K562 (cell line): Measurements from ENCODE around the gene CCDC15. TPM values are rescaled to one million over a fixed set of nuclear protein-coding genes. Genes with fewer than 3 reads are reported as not detected.

ENCODE experiments used
- ATAC-seq: fragments of 200-7000 bp; cut with Tn5 transposase; 3 replicates; pipeline ENCODE4 v1.9.1; 2020; ENCODE audit warnings: moderate library complexity
- BruUV-seq: library from RNA; stranded (reverse); fragments of 400-500 nt; replicated peaks from 2 replicates; lab custom pipeline; 2021; lab: Mats Ljungman, UMichigan
- CTCF ChIA-PET: fragments of 300-600 bp; formaldehyde crosslinking; extraction: SDS; loops from one replicate; lab custom pipeline; 2021; ENCODE audit warnings: low intra/inter-chr PET ratio; lab: Yijun Ruan, JAX
- POLR2A ChIA-PET: fragments of 300-600, 350-650 bp; sonication (Branson Sonifier 250); formaldehyde crosslinking; extraction: SDS; loops from one replicate; lab custom pipeline; 2021; ENCODE audit warnings: antibody characterized with exemption, inconsistent platforms; lab: Yijun Ruan, JAX
- DNase-seq, 4 experiments: peaks; one replicate each; pipeline versions ENCODE4 v3.0.0 to v3.0.0-alpha.2; 2011 to 2018; ENCODE audit warnings: low spot score in 3 of 4, mixed read lengths in 3 of 4; ENCODE audit errors: extremely low read depth in 1 of 4
- FAIRE-seq: peaks from 2 replicates; lab custom pipeline; 2011; peaks lifted over from hg19 to GRCh38; lab: Jason Lieb, UNC
- H2AFZ ChIP-seq: 2 replicates; pipeline ENCODE4 v1.6.0; 2011; ENCODE audit warnings: low read depth, low read length, control low read depth, inconsistent platforms
- H3K27ac ChIP-seq: fragments of 200-600 bp; 3 replicates; pipeline ENCODE4 v1.8.0; 2011; ENCODE audit warnings: low read depth, mild to moderate bottlenecking, control low read depth, inconsistent platforms, low read length, moderate library complexity, mixed read lengths; ENCODE audit errors: extremely low read depth
- H3K27me3 ChIP-seq, 2 experiments: fragments of 300-600 bp in 1 of 2; 2 replicates in 1 of 2; 3 replicates in 1 of 2; pipeline versions ENCODE4 v1.6.0 to v1.8.0; 2011; ENCODE audit warnings: inconsistent platforms in 2 of 2, low read length in 2 of 2, mild to moderate bottlenecking in 1 of 2, mixed read lengths in 1 of 2, moderate library complexity in 1 of 2; ENCODE audit not compliant: control insufficient read depth in 2 of 2, insufficient read depth in 2 of 2
- H3K36me3 ChIP-seq: fragments of 300-600 bp; 3 replicates; pipeline ENCODE4 v1.8.0; 2011; ENCODE audit warnings: mild to moderate bottlenecking, low read length, inconsistent platforms; ENCODE audit not compliant: control insufficient read depth, insufficient read depth
- H3K4me1 ChIP-seq, 2 experiments: fragments of 200-600 bp in 1 of 2; replicated peaks in 1 of 2; 2 replicates in 1 of 2; 3 replicates in 1 of 2; pipeline versions ENCODE4 v1.5.1 to v1.8.0; 2011; ENCODE audit warnings: inconsistent platforms in 2 of 2, low read length in 2 of 2, mild to moderate bottlenecking in 1 of 2, mixed read lengths in 1 of 2, moderate library complexity in 1 of 2; ENCODE audit not compliant: control insufficient read depth in 2 of 2, insufficient read depth in 2 of 2
- H3K4me2 ChIP-seq: 2 replicates; pipeline ENCODE4 v1.6.1; 2011; ENCODE audit warnings: low read length, control low read depth, inconsistent platforms, mixed read lengths; ENCODE audit not compliant: insufficient read depth
- H3K4me3 ChIP-seq: fragments of 200-600 bp; sonication (generic), shearing (Covaris generic); 2 replicates; pipeline ENCODE4 v1.5.1; 2016; ENCODE audit warnings: control low read depth, inconsistent platforms
- H3K79me2 ChIP-seq: fragments of 200-600 bp; 3 replicates; pipeline ENCODE4 v1.8.0; 2011; ENCODE audit warnings: low read length, inconsistent platforms; ENCODE audit not compliant: control insufficient read depth, insufficient read depth
- H3K9ac ChIP-seq, 2 experiments: 2 replicates each; pipeline versions ENCODE4 v1.6.0 to v1.6.1; 2011; ENCODE audit warnings: low read depth in 2 of 2, low read length in 2 of 2, control low read depth in 1 of 2, inconsistent platforms in 1 of 2, mild to moderate bottlenecking in 1 of 2, mixed read lengths in 1 of 2; ENCODE audit not compliant: insufficient read depth in 1 of 2
- H3K9me1 ChIP-seq: one replicate; pipeline ENCODE4 v1.6.0; 2011; ENCODE audit warnings: inconsistent platforms, mild to moderate bottlenecking, low read length, moderate library complexity; ENCODE audit not compliant: control insufficient read depth, insufficient read depth
- H3K9me3 ChIP-seq: replicated peaks from 2 replicates; pipeline ENCODE4 v1.5.1; 2011; ENCODE audit warnings: low read depth, low read length, inconsistent platforms; ENCODE audit not compliant: control insufficient read depth, insufficient read depth
- H4K20me1 ChIP-seq: replicated peaks from 2 replicates; pipeline ENCODE4 v1.6.1; 2011; ENCODE audit warnings: low read length, inconsistent platforms, mixed read lengths; ENCODE audit not compliant: control insufficient read depth, insufficient read depth
- ARID1B ChIP-seq: fragments of 450-650 bp; IDR thresholded peaks from 2 replicates; pipeline ENCODE4 v1.6.1; 2016; ENCODE audit warnings: antibody characterized with exemption, mild to moderate bottlenecking, inconsistent platforms
- CBFA2T2 ChIP-seq: fragments of 450-650 bp; conservative IDR thresholded peaks from 2 replicates; pipeline ENCODE4 v1.6.1; 2017; ENCODE audit warnings: mild to moderate bottlenecking
- CBFA2T3 ChIP-seq: fragments of 450-650 bp; IDR thresholded peaks from 2 replicates; pipeline ENCODE4 v1.6.1; 2017
- CEBPB ChIP-seq: fragments of 450-650 bp; IDR thresholded peaks from 2 replicates; pipeline ENCODE4 v1.6.1; 2016; ENCODE audit warnings: missing genetic modification characterization, missing compliant biosample characterization
- CXXC5 ChIP-seq: fragments of 250-450 bp; sonication (Bioruptor Pico); IDR thresholded peaks from 2 replicates; pipeline ENCODE4 v1.8.0; 2022; ENCODE audit warnings: inconsistent platforms, mild to moderate bottlenecking, moderate library complexity
- FOXA3 ChIP-seq, 2 experiments: fragments of 450-650 bp in 1 of 2; sonication (generic) in 1 of 2; formaldehyde crosslinking; IDR thresholded peaks in 1 of 2; conservative IDR thresholded peaks in 1 of 2; 2 replicates each; pipeline versions ENCODE4 v1.4.0 to v1.8.0; 2020 to 2022; ENCODE audit warnings: mild to moderate bottlenecking in 2 of 2, missing genetic modification reagents in 1 of 2
- HMG20B ChIP-seq: fragments of 250-450 bp; sonication (Bioruptor Pico); IDR thresholded peaks from 2 replicates; pipeline ENCODE4 v1.5.0; 2021; ENCODE audit warnings: mild to moderate bottlenecking
- MEIS2 ChIP-seq: fragments of 450-650 bp; IDR thresholded peaks from 2 replicates; pipeline ENCODE4 v1.6.1; 2014; ENCODE audit warnings: mild to moderate bottlenecking; ENCODE audit not compliant: partially characterized antibody
- NCOR1 ChIP-seq: fragments of 450-650 bp; IDR thresholded peaks from 2 replicates; pipeline ENCODE4 v1.6.1; 2016; ENCODE audit warnings: mild to moderate bottlenecking, moderate library complexity
- NR1H2 ChIP-seq: sonication (generic); formaldehyde crosslinking; IDR thresholded peaks from 2 replicates; pipeline ENCODE4 v1.4.0; 2020; ENCODE audit warnings: mild to moderate bottlenecking, missing genetic modification reagents
- PCBP2 ChIP-seq: fragments of 200-400 bp; formaldehyde crosslinking; IDR thresholded peaks from 2 replicates; pipeline ENCODE4 v1.6.1; 2018; ENCODE audit warnings: low read length, low read depth, mild to moderate bottlenecking, moderate library complexity; ENCODE audit not compliant: poor library complexity, severe bottlenecking
- RUNX1 ChIP-seq: sonication (generic); IDR thresholded peaks from 2 replicates; pipeline ENCODE4 v1.6.1; 2016; ENCODE audit warnings: antibody characterized with exemption, low read depth
- TAL1 ChIP-seq: fragments of 450-650 bp; IDR thresholded peaks from 2 replicates; pipeline ENCODE4 v1.6.1; 2016; ENCODE audit warnings: mild to moderate bottlenecking
- TCF3 ChIP-seq: sonication (generic); formaldehyde crosslinking; IDR thresholded peaks from 2 replicates; pipeline ENCODE4 v1.4.0; 2020; ENCODE audit warnings: mild to moderate bottlenecking, missing genetic modification reagents
- TEAD4 ChIP-seq, 2 experiments: sonication (generic) in 1 of 2; formaldehyde crosslinking in 1 of 2; IDR thresholded peaks; 2 replicates each; pipeline versions ENCODE4 v1.6.1 to v1.8.0; 2012 to 2022; ENCODE audit warnings: borderline replicate concordance in 1 of 2, inconsistent platforms in 1 of 2, low read length in 1 of 2, mild to moderate bottlenecking in 1 of 2, missing genetic modification reagents in 1 of 2
- WGBS: fragments of 100-300 bp; shearing (Covaris generic); methylation state at CpG from one replicate; pipeline ENCODE4 v1.1.6; 2016; ENCODE audit warnings: low coverage, mixed read lengths; ENCODE audit not compliant: insufficient coverage; ENCODE audit errors: missing lambda C conversion rate; 5-methylcytosine and 5-hydroxymethylcytosine counted together
- in situ Hi-C: fragments of 300-500 bp; cut with MboI; formaldehyde crosslinking; loops from 4 replicates; pipeline ENCODE4 v1.15.0; 2018; ENCODE audit warnings: inconsistent platforms, mixed read lengths
- intact Hi-C: fragments of 100-400 bp; cut with micrococcal nuclease; formaldehyde crosslinking; loops from 2 replicates; pipeline ENCODE4 v1.14.2; 2022
- polyA plus RNA-seq, 8 experiments: library from polyadenylated mRNA; depleted of rRNA in 4 of 8; stranded (reverse) in 5 of 8; unstranded in 3 of 8; fragments of >200 nt; fragmentation: Nextera tagmentation in 2 of 8; fragmentation: Illumina TruSeq in 1 of 8; extraction: Ambion mirVana in 2 of 8; extraction: Trizol in 1 of 8; gene quantifications; 2 replicates each; pipeline versions ENCODE4 v1.2.1 to v1.2.3, GENCODE V29; 2011 to 2014; ENCODE audit warnings: inconsistent platforms in 1 of 8, missing spikeins in 1 of 8
- total RNA-seq, 7 experiments: library from RNA; depleted of rRNA in 6 of 7; stranded (reverse); fragments of >200 nt in 6 of 7; fragmentation: Illumina TruSeq in 2 of 7; extraction: Trizol in 2 of 7; gene quantifications; 2 replicates each; pipeline versions ENCODE4 v1.2.1 to v1.2.3, GENCODE V29; 2011 to 2021; ENCODE audit warnings: low replicate concordance in 1 of 7
- TF ChIP-seq, protein P1 (sequence below): fragments of 450-650 bp; formaldehyde crosslinking; IDR thresholded peaks from 2 replicates; pipeline ENCODE4 v1.4.0; 2022; ENCODE audit warnings: mild to moderate bottlenecking, moderate library complexity
- TF ChIP-seq, protein P2 (sequence below): sonication (generic); formaldehyde crosslinking; IDR thresholded peaks from 2 replicates; pipeline ENCODE4 v1.8.1; 2023; ENCODE audit warnings: mild to moderate bottlenecking, missing genetic modification reagents
- TF ChIP-seq, protein P3 (sequence below): sonication (generic); formaldehyde crosslinking; IDR thresholded peaks from 2 replicates; pipeline ENCODE4 v1.8.0; 2022; ENCODE audit warnings: mild to moderate bottlenecking, missing genetic modification reagents, borderline replicate concordance

Gene CCDC15
- total and polyA plus RNA-seq, 9 of the 15 experiments (the other 6 are each of a cell fraction or from before 2014, with no cell fraction given): 1.9 to 9.2 (median 3.9) TPM

DNA sequence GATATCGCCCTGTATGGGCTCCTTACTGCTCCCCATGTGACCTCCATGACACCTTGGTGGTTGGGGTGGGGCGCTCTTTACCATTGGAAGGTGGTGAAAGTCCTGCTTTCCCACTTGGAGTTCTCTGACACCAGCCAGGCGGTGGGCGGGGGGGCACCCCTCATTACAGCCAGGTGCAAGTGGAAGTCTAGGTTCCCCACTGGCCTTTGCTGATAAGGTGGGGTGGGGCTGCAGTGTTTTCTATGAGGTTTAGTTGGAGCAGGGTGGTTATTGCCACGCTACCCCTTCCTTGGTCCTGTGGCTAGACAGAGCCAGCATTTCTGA is 103.7 kb downstream of the CCDC15 start:
- peak in 1 of 4 experiments; percentile 48 for DNase-seq
- Histone ChIP-seq H3K4me3 (no peak overlapping the region), H3K27ac (no peak overlapping the region), H3K9ac (peak overlapping the region in 1 of 2 experiments; percentile 4; a peak in 1 of 4 replicates), H3K9me1 (no peaks in the 10 kb centered on the region), H3K9me3 (no peaks in the 10 kb centered on the region), H3K79me2 (no peaks in the 10 kb centered on the region), H4K20me1 (no peaks in the 10 kb centered on the region), H2AFZ (no peak overlapping the region), H3K4me1 (peaks cover 9 to 11% of the 10 kb centered on the region in 2 experiments; a peak in 4 of 5 replicates), H3K36me3 (no peaks in the 10 kb centered on the region), H3K4me2 (peak overlapping the region; percentile 32), H3K27me3 (no peaks in the 10 kb centered on the region)
- ChIA-PET POLR2A (interaction anchor here (1.2 kb wide), 1 partner anchor 12 kb away, joined by 4 read pairs; no protein-coding TSS in a partner anchor), CTCF (interaction anchor here (0.6 kb wide), 1 partner anchor 33 kb away, joined by 3 read pairs; no protein-coding TSS in a partner anchor)
- in situ Hi-C loops (no loop called here), intact Hi-C loops (no loop called here)
- FAIRE-seq: no peak
- WGBS: 10% methylated on average over 5 of the region's 5 CpGs
- BruUV-seq: no TSS peak
- ATAC-seq: peak; percentile 82
- TF ChIP-seq TCF3 (CRISPR knock-in tag) (peak; percentile 48), CXXC5 (CRISPR knock-in tag) (0 out of 2 replicates have a peak, but pooled peaks have one; percentile 15), PCBP2 (no peak), RUNX1 (no peak), CBFA2T3 (peak; percentile 52), CBFA2T2 (peak; percentile 28; the same call in 1 of the 2 replicates), TAL1 (0 out of 2 replicates have a peak, but pooled peaks have one; percentile 25), MEIS2 (no peak), TEAD4 (IDR thresholded peaks at IDR 0.05; ENCODE audit: low read length) (no peak), TEAD4 (CRISPR knock-in tag; IDR thresholded peaks at IDR 0.05; ENCODE audit: borderline replicate concordance) (no peak), NCOR1 (0 out of 2 replicates have a peak, but pooled peaks have one; percentile 7), FOXA3 (CRISPR knock-in tag; conservative IDR thresholded peaks at IDR 0.05 in 1 of 2, IDR thresholded peaks at IDR 0.05 in 1 of 2) (no peak), HMG20B (CRISPR knock-in tag) (no peak), CEBPB (tag) (no peak), NR1H2 (CRISPR knock-in tag) (no peak), ARID1B (peak; percentile 28; the same call in 1 of the 2 replicates)
- TF ChIP-seq, protein P1, sequence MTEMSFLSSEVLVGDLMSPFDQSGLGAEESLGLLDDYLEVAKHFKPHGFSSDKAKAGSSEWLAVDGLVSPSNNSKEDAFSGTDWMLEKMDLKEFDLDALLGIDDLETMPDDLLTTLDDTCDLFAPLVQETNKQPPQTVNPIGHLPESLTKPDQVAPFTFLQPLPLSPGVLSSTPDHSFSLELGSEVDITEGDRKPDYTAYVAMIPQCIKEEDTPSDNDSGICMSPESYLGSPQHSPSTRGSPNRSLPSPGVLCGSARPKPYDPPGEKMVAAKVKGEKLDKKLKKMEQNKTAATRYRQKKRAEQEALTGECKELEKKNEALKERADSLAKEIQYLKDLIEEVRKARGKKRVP (CRISPR knock-in tag): no peak
- TF ChIP-seq, protein P2, sequence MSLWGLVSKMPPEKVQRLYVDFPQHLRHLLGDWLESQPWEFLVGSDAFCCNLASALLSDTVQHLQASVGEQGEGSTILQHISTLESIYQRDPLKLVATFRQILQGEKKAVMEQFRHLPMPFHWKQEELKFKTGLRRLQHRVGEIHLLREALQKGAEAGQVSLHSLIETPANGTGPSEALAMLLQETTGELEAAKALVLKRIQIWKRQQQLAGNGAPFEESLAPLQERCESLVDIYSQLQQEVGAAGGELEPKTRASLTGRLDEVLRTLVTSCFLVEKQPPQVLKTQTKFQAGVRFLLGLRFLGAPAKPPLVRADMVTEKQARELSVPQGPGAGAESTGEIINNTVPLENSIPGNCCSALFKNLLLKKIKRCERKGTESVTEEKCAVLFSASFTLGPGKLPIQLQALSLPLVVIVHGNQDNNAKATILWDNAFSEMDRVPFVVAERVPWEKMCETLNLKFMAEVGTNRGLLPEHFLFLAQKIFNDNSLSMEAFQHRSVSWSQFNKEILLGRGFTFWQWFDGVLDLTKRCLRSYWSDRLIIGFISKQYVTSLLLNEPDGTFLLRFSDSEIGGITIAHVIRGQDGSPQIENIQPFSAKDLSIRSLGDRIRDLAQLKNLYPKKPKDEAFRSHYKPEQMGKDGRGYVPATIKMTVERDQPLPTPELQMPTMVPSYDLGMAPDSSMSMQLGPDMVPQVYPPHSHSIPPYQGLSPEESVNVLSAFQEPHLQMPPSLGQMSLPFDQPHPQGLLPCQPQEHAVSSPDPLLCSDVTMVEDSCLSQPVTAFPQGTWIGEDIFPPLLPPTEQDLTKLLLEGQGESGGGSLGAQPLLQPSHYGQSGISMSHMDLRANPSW (CRISPR knock-in tag): no peak
- TF ChIP-seq, protein P3, sequence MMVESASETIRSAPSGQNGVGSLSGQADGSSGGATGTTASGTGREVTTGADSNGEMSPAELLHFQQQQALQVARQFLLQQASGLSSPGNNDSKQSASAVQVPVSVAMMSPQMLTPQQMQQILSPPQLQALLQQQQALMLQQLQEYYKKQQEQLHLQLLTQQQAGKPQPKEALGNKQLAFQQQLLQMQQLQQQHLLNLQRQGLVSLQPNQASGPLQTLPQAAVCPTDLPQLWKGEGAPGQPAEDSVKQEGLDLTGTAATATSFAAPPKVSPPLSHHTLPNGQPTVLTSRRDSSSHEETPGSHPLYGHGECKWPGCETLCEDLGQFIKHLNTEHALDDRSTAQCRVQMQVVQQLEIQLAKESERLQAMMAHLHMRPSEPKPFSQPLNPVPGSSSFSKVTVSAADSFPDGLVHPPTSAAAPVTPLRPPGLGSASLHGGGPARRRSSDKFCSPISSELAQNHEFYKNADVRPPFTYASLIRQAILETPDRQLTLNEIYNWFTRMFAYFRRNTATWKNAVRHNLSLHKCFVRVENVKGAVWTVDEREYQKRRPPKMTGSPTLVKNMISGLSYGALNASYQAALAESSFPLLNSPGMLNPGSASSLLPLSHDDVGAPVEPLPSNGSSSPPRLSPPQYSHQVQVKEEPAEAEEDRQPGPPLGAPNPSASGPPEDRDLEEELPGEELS (CRISPR knock-in tag): no peak
